ENCODE results near the gene CARD19. TPM values are rescaled to one million over a fixed set of nuclear protein-coding genes. Genes with fewer than 3 reads are reported as not detected.

CARD19 gene
- total RNA-seq, 1 experiment from 2014 or later = 97.5 TPM

GRCh38 chr9:93077367-93077766, 18.6 kb upstream of the CARD19 start:
- TF ChIP-seq EZH2 (IDR thresholded peaks at IDR 0.05; ENCODE audit: low read depth) = no peak
- no peak for TF ChIP-seq CTCF (conservative IDR thresholded peaks at IDR 0.05)
- no peak overlapping the region for H3K27ac ChIP-seq
- ChIA-PET POLR2A (ENCODE audit: unreplicated experiment) (no interaction called here), CTCF (no interaction called here)
- H3K27me3 ChIP-seq (ENCODE audit: insufficient read depth, low read depth) = no peaks in the 10 kb centered on the region
- H3K9me2 ChIP-seq (ENCODE audit: insufficient read depth) = no peaks in the 10 kb centered on the region
- H3K9me3 ChIP-seq (ENCODE audit: insufficient read depth, low read depth) = no peaks in the 10 kb centered on the region
- no peaks in the 10 kb centered on the region for H4K20me1 ChIP-seq (ENCODE audit: insufficient read depth)
- H3K4me2 ChIP-seq = no peak overlapping the region
- H3K4me1 ChIP-seq (replicated peaks; ENCODE audit: insufficient read depth) = no peaks in the 10 kb centered on the region
- intact Hi-C loops (cut with micrococcal nuclease; ENCODE audit: unreplicated experiment) = no loop called here
- no peaks in the 10 kb centered on the region for H3K36me3 ChIP-seq (ENCODE audit: low read depth)
- H3K4me3 ChIP-seq = no peak overlapping the region
- BruUV-seq (replicated peaks) = no TSS peak
- no peaks in the 10 kb centered on the region for H3F3A ChIP-seq (ENCODE audit: insufficient read depth, low read depth)
- no peak for DNase-seq
- no peak overlapping the region for H2AFZ ChIP-seq
- no peaks in the 10 kb centered on the region for H3K79me2 ChIP-seq (ENCODE audit: low read depth)

- Histone ChIP-seq H2AFZ (no peak overlapping the region), H3K27me3 (ENCODE audit: insufficient read depth, low read depth) (no peaks in the 10 kb centered on the region), H3K4me3 (no peak overlapping the region), H3K4me2 (no peak overlapping the region), H3K9me3 (ENCODE audit: insufficient read depth, low read depth) (no peaks in the 10 kb centered on the region), H3K4me1 (replicated peaks; ENCODE audit: insufficient read depth) (no peaks in the 10 kb centered on the region), H3K79me2 (ENCODE audit: low read depth) (no peaks in the 10 kb centered on the region), H3K27ac (no peak overlapping the region), H3K36me3 (ENCODE audit: low read depth) (no peaks in the 10 kb centered on the region), H3F3A (ENCODE audit: insufficient read depth, low read depth) (no peaks in the 10 kb centered on the region), H3K9me2 (ENCODE audit: insufficient read depth) (no peaks in the 10 kb centered on the region), H4K20me1 (ENCODE audit: insufficient read depth) (no peaks in the 10 kb centered on the region)
- CTCF ChIA-PET = no interaction called here
- no TSS peak for BruUV-seq (replicated peaks)
- TF ChIP-seq EZH2 (IDR thresholded peaks at IDR 0.05; ENCODE audit: low read depth) (no peak), CTCF (conservative IDR thresholded peaks at IDR 0.05) (no peak)
- POLR2A ChIA-PET (ENCODE audit: unreplicated experiment) = no interaction called here
- no peak for DNase-seq
- intact Hi-C loops (cut with micrococcal nuclease; ENCODE audit: unreplicated experiment) = no loop called here
Measured at GRCh38 chr9:93077811-93078210, 18.2 kb upstream of the CARD19 start.

- no peaks in the 10 kb centered on the region for H3F3A ChIP-seq (ENCODE audit: insufficient read depth, low read depth)
- TF ChIP-seq CTCF (conservative IDR thresholded peaks at IDR 0.05) = no peak
- no peak for TF ChIP-seq EZH2 (IDR thresholded peaks at IDR 0.05; ENCODE audit: low read depth)
- ChIA-PET POLR2A (ENCODE audit: unreplicated experiment) (no interaction called here), CTCF (no interaction called here)
- H3K9me2 ChIP-seq (ENCODE audit: insufficient read depth) = no peaks in the 10 kb centered on the region
- no peak overlapping the region for H3K4me3 ChIP-seq
- peaks cover 6% of the 10 kb centered on the region; the same call in 1 of the 2 replicates for H3K4me1 ChIP-seq (replicated peaks; ENCODE audit: insufficient read depth)
- H3K27ac ChIP-seq = no peak overlapping the region
- DNase-seq = no peak
- H4K20me1 ChIP-seq (ENCODE audit: insufficient read depth) = no peaks in the 10 kb centered on the region
- no TSS peak for BruUV-seq (replicated peaks)
- no peaks in the 10 kb centered on the region for H3K36me3 ChIP-seq (ENCODE audit: low read depth)
- intact Hi-C loops (cut with micrococcal nuclease; ENCODE audit: unreplicated experiment) = no loop called here
- H2AFZ ChIP-seq = no peak overlapping the region
- H3K4me2 ChIP-seq = no peak overlapping the region
- H3K27me3 ChIP-seq (ENCODE audit: insufficient read depth, low read depth) = no peaks in the 10 kb centered on the region
- no peaks in the 10 kb centered on the region for H3K9me3 ChIP-seq (ENCODE audit: insufficient read depth, low read depth)
- H3K79me2 ChIP-seq (ENCODE audit: low read depth) = no peaks in the 10 kb centered on the region
Measured at GRCh38 chr9:93079371-93079770, 16.6 kb upstream of the CARD19 start.
